Progenitor cell of endocrine pancreas (in vitro differentiated cells): ENCODE measurements around the gene ARHGEF28. TPM values are rescaled to one million over a fixed set of nuclear protein-coding genes. Genes with fewer than 3 reads are reported as not detected.

ENCODE experiments used
- DNase-seq: peaks from one replicate; pipeline ENCODE4 v3.0.0; 2021; ENCODE audit warnings: low spot score; ENCODE audit not compliant: unreplicated experiment
- H3K27ac Mint-ChIP-seq: 2 replicates; pipeline ENCODE4 v1.8.0; 2021; ENCODE audit warnings: mild to moderate bottlenecking, moderate library complexity, mixed read lengths
- H3K27me3 Mint-ChIP-seq: 2 replicates; pipeline ENCODE4 v1.8.0; 2021; ENCODE audit warnings: mixed read lengths
- H3K36me3 Mint-ChIP-seq: 2 replicates; pipeline ENCODE4 v1.8.0; 2022; ENCODE audit warnings: mixed read lengths; ENCODE audit not compliant: insufficient read depth
- H3K4me1 Mint-ChIP-seq: 2 replicates; pipeline ENCODE4 v1.8.0; 2021; ENCODE audit warnings: low read depth, mixed read lengths
- H3K4me3 Mint-ChIP-seq: 2 replicates; pipeline ENCODE4 v1.8.0; 2021; ENCODE audit warnings: low read depth, mild to moderate bottlenecking, moderate library complexity, mixed read lengths
- H3K9me3 Mint-ChIP-seq: 2 replicates; pipeline ENCODE4 v1.8.0; 2021; ENCODE audit warnings: low read depth, mixed read lengths
- CTCF ChIP-seq: fragments of 200-600 bp; sonication (generic); IDR thresholded peaks from one replicate; pipeline ENCODE4 v1.5.0; 2021; ENCODE audit warnings: antibody characterized with exemption, mild to moderate bottlenecking; ENCODE audit not compliant: unreplicated experiment
- total RNA-seq: library from RNA; stranded (reverse); gene quantifications from 2 replicates; pipeline ENCODE4 v1.2.1, GENCODE V29; 2021

The ARHGEF28 gene
- total RNA-seq, 1 donor from 2014 or later = 15.0 TPM

- Mint-ChIP-seq H3K36me3 (no peaks in the 10 kb centered on the region), H3K4me3 (no peak overlapping the region), H3K9me3 (no peaks in the 10 kb centered on the region), H3K4me1 (peaks cover 4% of the 10 kb centered on the region), H3K27ac (peak overlapping the region; percentile 12), H3K27me3 (no peaks in the 10 kb centered on the region)
- no peak for TF ChIP-seq CTCF
- no peak for DNase-seq
These were observed 133.8 kb downstream of the ARHGEF28 start for GRCh38 chr5:73759771-73760170.

GRCh38 chr5:73763300-73764032, 137.5 kb downstream of the ARHGEF28 start:
- peaks cover 4% of the 10 kb centered on the region for H3K4me1 Mint-ChIP-seq
- H3K36me3 Mint-ChIP-seq = no peaks in the 10 kb centered on the region
- no peak for TF ChIP-seq CTCF
- DNase-seq = no peak
- no peak overlapping the region for H3K4me3 Mint-ChIP-seq
- no peak overlapping the region for H3K27ac Mint-ChIP-seq
- H3K9me3 Mint-ChIP-seq = peaks cover 9% of the 10 kb centered on the region
- H3K27me3 Mint-ChIP-seq = no peaks in the 10 kb centered on the region

- Mint-ChIP-seq H3K36me3 (no peaks in the 10 kb centered on the region), H3K27me3 (no peaks in the 10 kb centered on the region), H3K4me1 (peaks cover 4% of the 10 kb centered on the region), H3K4me3 (no peak overlapping the region), H3K9me3 (peaks cover 9% of the 10 kb centered on the region), H3K27ac (no peak overlapping the region)
- TF ChIP-seq CTCF = no peak
- DNase-seq = no peak
These were observed 138.6 kb downstream of the ARHGEF28 start for GRCh38 chr5:73764586-73764985.

GRCh38 chr5:73764996-73765395, 139.0 kb downstream of the ARHGEF28 start:
- DNase-seq = no peak
- H3K27ac Mint-ChIP-seq = no peak overlapping the region
- peaks cover 9% of the 10 kb centered on the region for H3K9me3 Mint-ChIP-seq
- peaks cover 2% of the 10 kb centered on the region for H3K4me1 Mint-ChIP-seq
- TF ChIP-seq CTCF = no peak
- H3K36me3 Mint-ChIP-seq = no peaks in the 10 kb centered on the region
- H3K4me3 Mint-ChIP-seq = no peak overlapping the region
- H3K27me3 Mint-ChIP-seq = no peaks in the 10 kb centered on the region

- no peak overlapping the region for H3K4me3 Mint-ChIP-seq
- H3K4me1 Mint-ChIP-seq = peaks cover 2% of the 10 kb centered on the region
- no peaks in the 10 kb centered on the region for H3K27me3 Mint-ChIP-seq
- no peaks in the 10 kb centered on the region for H3K36me3 Mint-ChIP-seq
- H3K9me3 Mint-ChIP-seq = peaks cover 9% of the 10 kb centered on the region
- no peak for DNase-seq
- TF ChIP-seq CTCF = no peak
- H3K27ac Mint-ChIP-seq = no peak overlapping the region
These were observed 140.9 kb downstream of the ARHGEF28 start for GRCh38 chr5:73766902-73767301.
